G401 (cell line): ENCODE measurements around the gene PRSS53. TPM values are rescaled to one million over a fixed set of nuclear protein-coding genes. Genes with fewer than 3 reads are reported as not detected.

Experiments used
- DNase-seq: peaks from one replicate; pipeline ENCODE4 v3.0.0-alpha.2; 2015; ENCODE audit warnings: low spot score
- in situ Hi-C: cut with HindIII; loops from 2 replicates; pipeline ENCODE4 v1.10.0; 2016; ENCODE audit warnings: low sequenced_read_pairs, mixed read lengths
- total RNA-seq: library from RNA; depleted of rRNA; stranded (reverse); fragments of >200 nt; shearing (Covaris generic); gene quantifications from 2 replicates; pipeline ENCODE4 v1.2.3, GENCODE V29; 2014

Gene PRSS53
- total RNA-seq, 1 experiment from 2014 or later, result 0.44 TPM

DNA sequence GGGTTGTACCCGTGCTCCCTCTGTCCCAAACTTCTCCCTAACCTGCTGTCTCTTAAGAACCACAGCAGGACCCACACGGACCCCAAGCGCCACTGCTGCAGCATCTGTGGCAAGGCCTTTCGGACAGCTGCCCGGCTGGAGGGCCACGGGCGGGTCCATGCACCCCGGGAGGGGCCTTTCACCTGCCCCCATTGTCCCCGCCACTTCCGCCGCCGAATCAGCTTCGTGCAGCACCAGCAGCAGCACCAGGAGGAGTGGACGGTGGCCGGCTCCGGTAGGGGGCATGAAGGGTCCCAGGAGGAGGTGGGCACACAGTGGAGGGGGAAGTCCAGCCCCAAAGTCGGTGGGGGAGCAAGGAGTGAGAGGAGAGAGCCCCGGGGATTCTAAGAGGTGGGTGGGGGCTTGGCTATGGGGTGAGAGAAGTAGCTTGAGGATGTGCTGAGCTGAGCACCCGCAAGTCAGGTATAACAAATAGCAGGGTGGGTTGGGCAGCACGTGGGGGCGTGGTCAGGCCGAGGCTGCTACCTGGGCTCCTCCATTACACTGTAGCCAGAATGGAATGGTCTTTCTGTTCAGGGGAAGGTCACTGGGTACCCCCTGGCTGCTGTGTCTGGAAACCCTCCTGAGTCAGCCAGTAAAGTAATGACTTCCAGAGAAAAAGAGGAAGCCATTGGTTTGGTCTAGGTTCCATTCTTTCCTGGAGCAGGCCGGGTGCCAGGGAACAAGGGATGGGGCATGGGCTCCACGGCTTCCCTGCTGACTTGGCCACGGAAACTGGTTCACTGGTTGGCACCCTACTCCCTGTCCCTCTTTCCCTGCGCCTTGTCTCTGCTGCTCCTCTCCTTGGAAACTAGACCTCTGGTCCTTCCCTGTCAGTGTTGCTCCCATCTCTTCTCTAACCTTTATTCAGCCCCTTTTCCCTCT lies 7.1 kb downstream of the PRSS53 start:
- DNase-seq, result peak; percentile 40
- in situ Hi-C loops, result no loop called here

- DNase-seq, result no peak
- in situ Hi-C loops, result no loop called here
Measured at GRCh38 chr16:31080756-31081419, 7.9 kb downstream of the PRSS53 start.

GRCh38 chr16:31080035-31080629 lies 8.6 kb downstream of the PRSS53 start:
- in situ Hi-C loops, result no loop called here
- DNase-seq, result no peak

DNA sequence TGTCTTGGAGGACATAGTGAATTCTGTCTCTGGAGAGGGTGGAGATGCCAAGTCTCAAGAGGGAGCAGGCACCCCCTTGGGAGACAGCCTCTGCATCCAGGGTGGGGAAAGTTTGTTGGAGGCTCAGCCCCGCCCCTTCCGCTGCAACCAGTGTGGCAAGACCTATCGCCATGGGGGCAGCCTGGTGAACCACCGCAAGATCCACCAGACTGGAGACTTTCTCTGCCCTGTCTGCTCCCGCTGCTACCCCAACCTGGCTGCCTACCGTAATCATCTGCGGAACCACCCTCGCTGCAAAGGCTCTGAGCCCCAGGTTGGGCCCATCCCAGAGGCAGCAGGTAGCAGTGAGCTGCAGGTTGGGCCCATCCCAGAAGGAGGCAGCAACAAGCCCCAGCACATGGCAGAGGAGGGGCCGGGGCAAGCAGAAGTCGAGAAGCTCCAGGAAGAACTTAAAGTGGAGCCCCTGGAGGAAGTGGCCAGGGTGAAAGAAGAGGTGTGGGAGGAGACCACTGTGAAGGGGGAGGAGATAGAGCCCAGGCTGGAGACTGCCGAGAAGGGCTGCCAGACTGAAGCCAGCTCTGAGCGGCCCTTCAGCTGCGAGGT lies 9.3 kb downstream of the PRSS53 start:
- in situ Hi-C loops, result no loop called here
- DNase-seq, result no peak

GRCh38 chr16:31078597-31079341 lies 10.0 kb downstream of the PRSS53 start:
- in situ Hi-C loops, result no loop called here
- no peak for DNase-seq

- in situ Hi-C loops, result no loop called here
- no peak for DNase-seq
Measured at GRCh38 chr16:31077592-31078396, 10.9 kb downstream of the PRSS53 start.

GRCh38 chr16:31077024-31077423 lies 11.7 kb downstream of the PRSS53 start:
- DNase-seq, result no peak
- in situ Hi-C loops, result no loop called here

GRCh38 chr16:31076319-31076718 lies 12.4 kb downstream of the PRSS53 start:
- in situ Hi-C loops, result no loop called here
- no peak for DNase-seq

GRCh38 chr16:31074814-31075183 lies 13.9 kb downstream of the PRSS53 start:
- no peak for DNase-seq
- in situ Hi-C loops, result no loop called here

- DNase-seq, result peak; percentile 100
- in situ Hi-C loops, result no loop called here
Measured at GRCh38 chr16:31073970-31074813, 14.6 kb downstream of the PRSS53 start, which contains the start of the genes ZNF646 and ZNF668. ZNF646 (plus strand) TSS chr16:31074422; CDS start chr16:31076325, 1,903 bp downstream. ZNF668 (minus strand) TSS chr16:31074240; CDS start chr16:31064459, 9,781 bp downstream.

DNA sequence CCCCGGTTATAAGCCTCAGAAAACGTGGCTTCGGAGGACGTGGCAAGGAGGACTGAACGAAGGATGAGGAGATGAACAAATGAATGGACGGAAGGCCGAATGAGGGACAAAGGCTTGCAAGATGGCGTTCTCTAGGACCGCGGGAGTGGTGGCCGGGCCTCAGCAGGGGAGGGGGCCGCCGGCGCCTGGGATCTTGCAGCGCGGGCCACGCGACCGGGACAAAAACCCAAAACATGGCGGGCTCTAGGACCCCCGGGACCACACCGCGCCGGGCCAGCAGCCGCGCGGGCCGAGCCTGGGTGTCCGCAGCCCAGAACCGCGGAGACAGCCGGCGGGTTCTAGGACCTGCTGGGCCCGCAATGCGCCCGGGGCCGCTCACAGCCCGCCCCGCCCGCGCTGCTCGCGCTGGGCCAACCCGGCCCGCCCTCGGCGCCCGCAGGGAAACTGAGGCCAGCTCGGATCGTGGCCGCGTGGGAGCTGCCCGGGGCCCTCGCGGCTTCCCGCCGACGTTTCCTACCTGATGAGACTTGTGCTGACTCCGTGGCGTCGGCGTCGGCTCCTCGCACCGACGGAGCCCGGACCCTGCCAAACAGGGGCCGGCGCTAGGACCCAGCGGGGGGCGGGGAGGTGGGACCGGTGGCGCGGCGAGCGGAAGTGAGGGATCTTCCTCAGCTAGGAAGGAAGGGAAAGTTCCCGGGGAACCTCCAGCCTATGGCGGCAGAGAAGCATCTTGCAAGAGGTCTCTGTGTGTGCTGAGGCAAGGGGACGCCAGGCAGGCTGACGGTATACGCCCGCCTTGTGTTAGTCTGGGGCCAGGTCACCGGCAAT lies 15.4 kb downstream of the PRSS53 start:
- in situ Hi-C loops, result no loop called here
- peak; percentile 94 for DNase-seq

GRCh38 chr16:31072540-31073141 lies 16.1 kb downstream of the PRSS53 start:
- DNase-seq, result peak; percentile 70
- in situ Hi-C loops, result no loop called here

- in situ Hi-C loops, result no loop called here
- DNase-seq, result peak; percentile 23
Measured at GRCh38 chr16:31071861-31072260, 16.9 kb downstream of the PRSS53 start.

- in situ Hi-C loops, result no loop called here
- DNase-seq, result no peak
Measured at GRCh38 chr16:31067342-31067741, 21.4 kb downstream of the PRSS53 start.

- in situ Hi-C loops, result no loop called here
- DNase-seq, result no peak
Measured at GRCh38 chr16:31064882-31065461, 23.8 kb downstream of the PRSS53 start.
